ENCODE data around the gene SUPT3H. TPM values are rescaled to one million over a fixed set of nuclear protein-coding genes. Genes with fewer than 3 reads are reported as not detected.
A peak's percentile ranks its signal among the peaks of the same experiment; 100 is the strongest.

The SUPT3H gene
- total RNA-seq: 1 to 10 TPM; 1.6 to 5.6 (median 3.8) TPM

- WGBS, 2 donors: 1% methylated on average over 53 to 71 of the region's 75 CpGs
- intact Hi-C loops (cut with DNase I; ENCODE audit: low total_unique reads): no loop called here
These were observed at the start of gene SUPT3H for GRCh38 chr6:45377554-45378333. SUPT3H (minus strand) TSS chr6:45377934.

DNA sequence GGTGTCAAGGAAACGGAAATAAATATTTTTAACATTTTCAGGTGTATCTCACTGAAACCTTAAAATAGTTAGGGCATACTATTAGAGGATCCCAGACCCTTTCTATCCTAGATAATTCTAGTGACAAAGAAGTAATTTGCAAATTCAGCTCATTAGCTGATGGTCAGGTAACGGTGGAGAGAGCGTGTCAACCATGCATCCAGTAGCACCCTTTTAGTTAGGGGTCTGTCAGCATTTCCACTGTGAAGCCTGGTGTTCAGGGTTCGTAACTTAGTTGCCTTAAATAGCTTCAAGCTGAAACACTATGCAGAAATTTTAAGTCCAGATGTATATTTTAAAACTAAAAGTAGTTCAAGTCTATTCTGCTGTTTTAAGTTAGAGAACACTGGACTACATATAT lies 48.5 kb upstream of the SUPT3H start:
- TF ChIP-seq POLR2A (IDR thresholded peaks at IDR 0.05): no peak
- TF ChIP-seq CTCF (IDR thresholded peaks at IDR 0.05): no peak
- H3K4me3 ChIP-seq (ENCODE audit: low read depth, poor library complexity, severe bottlenecking): no peak overlapping the region
- no peak for DNase-seq (ENCODE audit: low spot score in 2 of 2)
- intact Hi-C loops (cut with DNase I; ENCODE audit: low total_unique reads): loop anchor here (10.0 kb wide), 1 partner anchor 289 kb away; no protein-coding TSS in a partner anchor
- 92 to 93% methylated on average over 4 of the region's 4 CpGs for WGBS, 2 donors

More at GRCh38 chr6:45377554-45378333, at the start of gene SUPT3H:
- DNase-seq (ENCODE audit: low spot score in 2 of 2): peak; percentile 85 to 97
- peak within 1 kb of the TSS; percentile 93 for H3K4me3 ChIP-seq (ENCODE audit: low read depth, poor library complexity, severe bottlenecking)
- no peak for TF ChIP-seq CTCF (IDR thresholded peaks at IDR 0.05)
- peak in 1 of 2 donors; percentile 54 for TF ChIP-seq POLR2A (IDR thresholded peaks at IDR 0.05)

- no peak overlapping the region for H3K4me3 ChIP-seq (ENCODE audit: low read depth, poor library complexity, severe bottlenecking)
- 56 to 65% methylated on average over 6 of the region's 6 CpGs for WGBS, 2 donors
- TF ChIP-seq CTCF (IDR thresholded peaks at IDR 0.05) (no peak), POLR2A (IDR thresholded peaks at IDR 0.05) (no peak)
- intact Hi-C loops (cut with DNase I; ENCODE audit: low total_unique reads): loop anchor here (10.0 kb wide), 1 partner anchor 290 kb away; no protein-coding TSS in a partner anchor
- DNase-seq (ENCODE audit: low spot score in 2 of 2): no peak
These were observed 46.7 kb upstream of the SUPT3H start for GRCh38 chr6:45424451-45424861.

DNA sequence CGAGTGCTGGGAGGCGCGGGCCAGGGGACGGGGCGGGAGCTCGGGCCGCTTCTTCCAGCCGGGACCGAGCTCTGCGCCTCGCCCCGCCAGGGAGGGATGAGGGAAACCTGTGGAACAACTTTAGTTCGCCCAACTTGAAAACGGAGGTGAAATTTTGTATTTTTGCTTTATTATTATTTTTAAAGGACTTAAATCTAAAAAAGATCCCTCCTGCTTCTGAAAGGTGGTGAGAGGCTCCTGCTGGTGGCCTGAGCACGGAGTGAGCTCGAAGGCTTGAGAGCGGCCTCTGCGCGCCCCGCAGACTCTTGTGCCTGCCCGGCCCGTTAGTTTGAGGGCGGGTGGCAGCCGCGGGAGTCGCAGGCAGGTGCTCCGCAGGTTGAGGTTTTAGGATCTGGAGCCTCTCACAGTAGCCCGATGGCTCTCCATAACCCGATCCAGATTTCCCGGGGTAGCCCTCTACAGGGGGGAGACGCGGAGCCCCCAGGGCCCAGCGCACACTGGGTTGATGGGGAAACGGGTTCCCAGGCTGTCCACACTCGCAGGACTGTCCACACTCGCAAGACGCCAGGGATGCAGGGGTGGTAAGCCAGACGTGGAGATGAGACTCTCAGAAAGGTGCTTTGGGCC lies 46.2 kb upstream of the SUPT3H start:
- intact Hi-C loops (cut with DNase I; ENCODE audit: low total_unique reads): loop anchor here (10.0 kb wide), 1 partner anchor 291 kb away; no protein-coding TSS in a partner anchor
- H3K4me3 ChIP-seq (ENCODE audit: low read depth, poor library complexity, severe bottlenecking): peak overlapping the region; percentile 47
- TF ChIP-seq POLR2A (IDR thresholded peaks at IDR 0.05) (no peak), CTCF (IDR thresholded peaks at IDR 0.05) (no peak)
- WGBS, 2 donors: 22 to 24% methylated on average over 29 to 31 of the region's 38 CpGs
- DNase-seq (ENCODE audit: low spot score in 2 of 2): no peak

- TF ChIP-seq CTCF (IDR thresholded peaks at IDR 0.05) (no peak), POLR2A (IDR thresholded peaks at IDR 0.05) (no peak)
- DNase-seq (ENCODE audit: low spot score in 2 of 2): peak in 1 of 2 donors; percentile 86
- 1 to 2% methylated on average over 34 to 58 of the region's 62 CpGs for WGBS, 2 donors
- peak overlapping the region; percentile 47 for H3K4me3 ChIP-seq (ENCODE audit: low read depth, poor library complexity, severe bottlenecking)
- intact Hi-C loops (cut with DNase I; ENCODE audit: low total_unique reads): loop anchor here (10.0 kb wide), 1 partner anchor 292 kb away; no protein-coding TSS in a partner anchor
These were observed 45.5 kb upstream of the SUPT3H start for GRCh38 chr6:45423111-45423823.

All from lower leg skin (tissue), 4 donors.